H9 (cell line): Measurements from ENCODE around the gene ACTN3. TPM values are rescaled to one million over a fixed set of nuclear protein-coding genes. Genes with fewer than 3 reads are reported as not detected.

Experiments used
- DNase-seq: peaks from one replicate; pipeline ENCODE4 v3.0.0-alpha.2; 2017
- H2AFZ ChIP-seq: one replicate; pipeline ENCODE4 v1.6.1; 2013; ENCODE audit warnings: mild to moderate bottlenecking, low read length, control low read depth, moderate library complexity
- H2AK5ac ChIP-seq: 2 replicates; pipeline ENCODE4 v1.6.1; 2013; ENCODE audit warnings: low read length, control low read depth, mixed read lengths; ENCODE audit not compliant: insufficient read length
- H2BK120ac ChIP-seq: one replicate; pipeline ENCODE4 v1.6.1; 2013; ENCODE audit warnings: low read depth, mild to moderate bottlenecking, low read length, control low read depth, inconsistent platforms; ENCODE audit not compliant: poor library complexity, severe bottlenecking
- H2BK12ac ChIP-seq: 2 replicates; pipeline ENCODE4 v1.6.1; 2013; ENCODE audit warnings: low read length, control low read depth, mixed read lengths, low read depth; ENCODE audit not compliant: insufficient read length
- H2BK15ac ChIP-seq: 2 replicates; pipeline ENCODE4 v1.6.1; 2013; ENCODE audit warnings: low read depth, low read length, control low read depth
- H2BK20ac ChIP-seq: one replicate; pipeline ENCODE4 v1.6.1; 2013; ENCODE audit warnings: low read depth, mild to moderate bottlenecking, low read length, control low read depth, inconsistent platforms; ENCODE audit not compliant: poor library complexity, severe bottlenecking
- H2BK5ac ChIP-seq: 2 replicates; pipeline ENCODE4 v1.6.1; 2013; ENCODE audit warnings: low read length, control low read depth, mixed read lengths; ENCODE audit not compliant: insufficient read length
- H3K14ac ChIP-seq: 2 replicates; pipeline ENCODE4 v1.6.1; 2013; ENCODE audit warnings: low read length, control low read depth; ENCODE audit not compliant: insufficient read depth
- H3K18ac ChIP-seq: 2 replicates; pipeline ENCODE4 v1.6.1; 2013; ENCODE audit warnings: low read depth, mild to moderate bottlenecking, mixed read lengths, low read length, control low read depth; ENCODE audit not compliant: insufficient read length
- H3K23ac ChIP-seq: 2 replicates; pipeline ENCODE4 v1.6.1; 2013; ENCODE audit warnings: low read length, control low read depth, mixed read lengths, low read depth; ENCODE audit not compliant: insufficient read length
- H3K23me2 ChIP-seq: 2 replicates; pipeline ENCODE4 v1.6.1; 2013; ENCODE audit warnings: low read depth, mild to moderate bottlenecking, mixed read lengths, low read length, control low read depth; ENCODE audit not compliant: insufficient read length, poor library complexity, severe bottlenecking
- H3K27ac ChIP-seq: 2 replicates; pipeline ENCODE4 v1.5.1; 2013; ENCODE audit warnings: low read length, control low read depth, mixed read lengths, low read depth; ENCODE audit not compliant: insufficient read length
- H3K27me3 ChIP-seq: 2 replicates; pipeline ENCODE4 v1.6.1; 2013; ENCODE audit warnings: low read length, control low read depth, inconsistent platforms; ENCODE audit not compliant: insufficient read depth
- H3K4ac ChIP-seq: 2 replicates; pipeline ENCODE4 v1.6.1; 2013; ENCODE audit warnings: low read depth, mild to moderate bottlenecking, control low read depth, inconsistent platforms, low read length, moderate library complexity
- H3K4me1 ChIP-seq: 2 replicates; pipeline ENCODE4 v1.6.1; 2013; ENCODE audit warnings: low read length, control low read depth, inconsistent platforms; ENCODE audit not compliant: insufficient read depth
- H3K4me2 ChIP-seq: 2 replicates; pipeline ENCODE4 v1.6.1; 2013; ENCODE audit warnings: low read length, control low read depth, mixed read lengths; ENCODE audit not compliant: insufficient read length, insufficient read depth
- H3K56ac ChIP-seq: 2 replicates; pipeline ENCODE4 v1.6.1; 2013; ENCODE audit warnings: low read depth, mild to moderate bottlenecking, mixed read lengths, low read length, control low read depth; ENCODE audit not compliant: insufficient read length
- H3K79me1 ChIP-seq: 2 replicates; pipeline ENCODE4 v1.6.1; 2013; ENCODE audit warnings: low read depth, mild to moderate bottlenecking, moderate library complexity, low read length, control low read depth, inconsistent platforms; ENCODE audit not compliant: insufficient read depth, poor library complexity, severe bottlenecking
- H3K79me2 ChIP-seq: 2 replicates; pipeline ENCODE4 v1.6.1; 2013; ENCODE audit warnings: low read length, control low read depth, inconsistent platforms; ENCODE audit not compliant: insufficient read depth
- H3K9ac ChIP-seq: 2 replicates; pipeline ENCODE4 v1.6.1; 2013; ENCODE audit warnings: low read length, control low read depth, mixed read lengths; ENCODE audit not compliant: insufficient read length; ENCODE audit errors: extremely low read depth
- H3K9me3 ChIP-seq: one replicate; pipeline ENCODE4 v1.6.1; 2013; ENCODE audit warnings: low read depth, low read length, inconsistent platforms; ENCODE audit not compliant: control insufficient read depth
- H3T11ph ChIP-seq: one replicate; pipeline ENCODE4 v1.6.1; 2013; ENCODE audit warnings: mild to moderate bottlenecking, low read length, control low read depth, inconsistent platforms
- H4K20me1 ChIP-seq: one replicate; pipeline ENCODE4 v1.6.1; 2013; ENCODE audit not compliant: control insufficient read depth, insufficient read length, insufficient read depth
- H4K5ac ChIP-seq: 2 replicates; pipeline ENCODE4 v1.6.1; 2013; ENCODE audit warnings: low read depth, mild to moderate bottlenecking, mixed read lengths, low read length, control low read depth; ENCODE audit not compliant: insufficient read length
- H4K8ac ChIP-seq: replicated peaks from 2 replicates; pipeline ENCODE4 v1.6.1; 2013; ENCODE audit warnings: low read length, control low read depth, mixed read lengths, low read depth; ENCODE audit not compliant: insufficient read length
- H4K91ac ChIP-seq: 2 replicates; pipeline ENCODE4 v1.6.1; 2013; ENCODE audit warnings: low read depth, mild to moderate bottlenecking, moderate library complexity, mixed read lengths, low read length, control low read depth; ENCODE audit not compliant: insufficient read length
- H3K27ac Mint-ChIP-seq, 3 experiments: 2 replicates in 2 of 3; 3 replicates in 1 of 3; pipeline ENCODE4 v1.8.0; 2020 to 2021; ENCODE audit warnings: mixed read lengths in 3 of 3, mild to moderate bottlenecking in 1 of 3, moderate library complexity in 1 of 3
- H3K27me3 Mint-ChIP-seq: 2 replicates; pipeline ENCODE4 v1.8.0; 2021; ENCODE audit warnings: low read depth, mild to moderate bottlenecking, moderate library complexity, mixed read lengths
- H3K36me3 Mint-ChIP-seq, 3 experiments: 2 replicates in 2 of 3; 3 replicates in 1 of 3; pipeline ENCODE4 v1.8.0; 2020 to 2021; ENCODE audit warnings: low read depth in 3 of 3, mixed read lengths in 3 of 3; ENCODE audit not compliant: insufficient read depth in 1 of 3
- H3K4me1 Mint-ChIP-seq, 2 experiments: 2 replicates each; pipeline ENCODE4 v1.8.0; 2020; ENCODE audit warnings: mixed read lengths in 2 of 2
- H3K4me3 Mint-ChIP-seq, 2 experiments: 2 replicates in 1 of 2; 3 replicates in 1 of 2; pipeline ENCODE4 v1.8.0; 2020 to 2021; ENCODE audit warnings: mild to moderate bottlenecking in 2 of 2, mixed read lengths in 2 of 2, moderate library complexity in 1 of 2
- H3K9me3 Mint-ChIP-seq, 2 experiments: 2 replicates in 1 of 2; 3 replicates in 1 of 2; pipeline ENCODE4 v1.8.0; 2020; ENCODE audit warnings: mild to moderate bottlenecking in 2 of 2, mixed read lengths in 2 of 2, moderate library complexity in 1 of 2
- CTCF ChIP-seq: fragments of 200-600 bp; sonication (generic); conservative IDR thresholded peaks from 3 replicates; pipeline ENCODE4 v1.8.0; 2021; ENCODE audit warnings: antibody characterized with exemption, mild to moderate bottlenecking
- WGBS: extraction: QIAGEN DNeasy Blood & Tissue Kit; methylation state at CpG from one replicate; pipeline ENCODE4 v1.1.7; 2013; ENCODE audit warnings: missing lambda C conversion rate, low lambda C conversion rate, mixed read lengths; ENCODE audit not compliant: insufficient read length; ENCODE audit errors: extremely low coverage; 5-methylcytosine and 5-hydroxymethylcytosine counted together
- total RNA-seq: library from RNA; stranded (reverse); gene quantifications from 2 replicates; pipeline ENCODE4 v1.2.1, GENCODE V29; 2021

Gene ACTN3
- total RNA-seq, 1 experiment from 2014 or later = 45.7 TPM

- H3K4me3 Mint-ChIP-seq = no peak overlapping the region
- H3K27me3 Mint-ChIP-seq = no peaks in the 10 kb centered on the region
- H4K8ac ChIP-seq = no peak overlapping the region
- no peak overlapping the region for H3K14ac ChIP-seq
- no peak overlapping the region for H2BK120ac ChIP-seq
- no peak overlapping the region for H2AFZ ChIP-seq
- no peak overlapping the region for H4K5ac ChIP-seq
- no peak overlapping the region for H3K56ac ChIP-seq
- no peak overlapping the region for H2BK20ac ChIP-seq
- H4K91ac ChIP-seq = no peak overlapping the region
- no peaks in the 10 kb centered on the region for H3K23me2 ChIP-seq
- no peak overlapping the region for H2BK12ac ChIP-seq
- H3K4me2 ChIP-seq = no peak overlapping the region
- H3K27ac Mint-ChIP-seq = no peak overlapping the region; a peak in 1 of 7 replicates
- H2AK5ac ChIP-seq = no peak overlapping the region
- no peaks in the 10 kb centered on the region for H4K20me1 ChIP-seq
- WGBS = no CpG with 5 or more reads among the region's 10 CpGs
- no peak for TF ChIP-seq CTCF
- H3K9me3 Mint-ChIP-seq = no peaks in the 10 kb centered on the region
- no peak overlapping the region for H3K9ac ChIP-seq
- H2BK15ac ChIP-seq = no peak overlapping the region
- no peaks in the 10 kb centered on the region for H3K27me3 ChIP-seq
- H3K27ac ChIP-seq = no peak overlapping the region
- no peak overlapping the region for H3K23ac ChIP-seq
- no peaks in the 10 kb centered on the region for H3K79me1 ChIP-seq
- H3T11ph ChIP-seq = no peak overlapping the region
- H3K18ac ChIP-seq = no peak overlapping the region
- DNase-seq = no peak
- no peaks in the 10 kb centered on the region for H3K4me1 ChIP-seq
- no peaks in the 10 kb centered on the region for H3K9me3 ChIP-seq
- no peak overlapping the region for H2BK5ac ChIP-seq
- H3K36me3 Mint-ChIP-seq = peaks cover 7 to 40% (median 37%) of the 10 kb centered on the region in 3 experiments; a peak in 5 of 7 replicates
- peaks cover 4 to 5% of the 10 kb centered on the region in 2 experiments for H3K4me1 Mint-ChIP-seq
- H3K79me2 ChIP-seq = no peaks in the 10 kb centered on the region
- H3K4ac ChIP-seq = no peak overlapping the region
These were observed 22.2 kb upstream of the ACTN3 start for GRCh38 chr11:66524304-66525040.
